Measurements from ENCODE around the gene PDZRN3.

DNA sequence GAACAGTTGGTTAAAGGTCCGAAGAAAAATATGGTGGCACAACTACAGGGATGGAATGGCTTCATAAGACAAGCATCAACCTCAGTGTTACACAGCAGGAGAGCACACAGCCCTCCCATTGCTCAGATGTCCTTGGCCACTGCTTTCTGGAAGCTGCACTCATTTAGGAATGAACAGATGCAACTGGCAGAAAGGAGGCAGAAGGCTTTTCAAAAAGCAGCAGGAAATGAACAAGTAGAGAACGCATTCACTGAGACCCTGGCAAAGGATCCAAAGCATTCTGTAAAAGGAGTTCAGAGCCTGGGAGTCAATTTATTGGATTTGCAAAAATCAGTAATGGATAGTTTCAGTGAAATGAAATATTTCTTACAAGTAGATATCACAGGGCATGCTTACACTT is 101.1 kb downstream of the PDZRN3 start:
- no peak for TF ChIP-seq POLR2A (IDR thresholded peaks at IDR 0.05; ENCODE audit: insufficient read depth in 1 of 2, low read depth in 2 of 2, low read length in 2 of 2)
- no peak for TF ChIP-seq ZNF354B (CRISPR knock-in tag; IDR thresholded peaks at IDR 0.05)
- TF ChIP-seq SUZ12 (IDR thresholded peaks at IDR 0.05; ENCODE audit: low read depth, low read length), result no peak
- no peak for TF ChIP-seq NR2C2 (CRISPR knock-in tag; IDR thresholded peaks at IDR 0.05; ENCODE audit: borderline replicate concordance)
- no peak for TF ChIP-seq FOXP1 (IDR thresholded peaks at IDR 0.05)
- TF ChIP-seq FOXP1 (CRISPR knock-in tag; IDR thresholded peaks at IDR 0.05), result no peak
- TF ChIP-seq JUN (CRISPR knock-in tag; IDR thresholded peaks at IDR 0.05), result no peak
- no peak for TF ChIP-seq ZNF839 (CRISPR knock-in tag; IDR thresholded peaks at IDR 0.05; ENCODE audit: borderline replicate concordance)
- TF ChIP-seq, protein P1, sequence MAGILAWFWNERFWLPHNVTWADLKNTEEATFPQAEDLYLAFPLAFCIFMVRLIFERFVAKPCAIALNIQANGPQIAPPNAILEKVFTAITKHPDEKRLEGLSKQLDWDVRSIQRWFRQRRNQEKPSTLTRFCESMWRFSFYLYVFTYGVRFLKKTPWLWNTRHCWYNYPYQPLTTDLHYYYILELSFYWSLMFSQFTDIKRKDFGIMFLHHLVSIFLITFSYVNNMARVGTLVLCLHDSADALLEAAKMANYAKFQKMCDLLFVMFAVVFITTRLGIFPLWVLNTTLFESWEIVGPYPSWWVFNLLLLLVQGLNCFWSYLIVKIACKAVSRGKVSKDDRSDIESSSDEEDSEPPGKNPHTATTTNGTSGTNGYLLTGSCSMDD (CRISPR knock-in tag; IDR thresholded peaks at IDR 0.05), result no peak
- TF ChIP-seq, protein P2, sequence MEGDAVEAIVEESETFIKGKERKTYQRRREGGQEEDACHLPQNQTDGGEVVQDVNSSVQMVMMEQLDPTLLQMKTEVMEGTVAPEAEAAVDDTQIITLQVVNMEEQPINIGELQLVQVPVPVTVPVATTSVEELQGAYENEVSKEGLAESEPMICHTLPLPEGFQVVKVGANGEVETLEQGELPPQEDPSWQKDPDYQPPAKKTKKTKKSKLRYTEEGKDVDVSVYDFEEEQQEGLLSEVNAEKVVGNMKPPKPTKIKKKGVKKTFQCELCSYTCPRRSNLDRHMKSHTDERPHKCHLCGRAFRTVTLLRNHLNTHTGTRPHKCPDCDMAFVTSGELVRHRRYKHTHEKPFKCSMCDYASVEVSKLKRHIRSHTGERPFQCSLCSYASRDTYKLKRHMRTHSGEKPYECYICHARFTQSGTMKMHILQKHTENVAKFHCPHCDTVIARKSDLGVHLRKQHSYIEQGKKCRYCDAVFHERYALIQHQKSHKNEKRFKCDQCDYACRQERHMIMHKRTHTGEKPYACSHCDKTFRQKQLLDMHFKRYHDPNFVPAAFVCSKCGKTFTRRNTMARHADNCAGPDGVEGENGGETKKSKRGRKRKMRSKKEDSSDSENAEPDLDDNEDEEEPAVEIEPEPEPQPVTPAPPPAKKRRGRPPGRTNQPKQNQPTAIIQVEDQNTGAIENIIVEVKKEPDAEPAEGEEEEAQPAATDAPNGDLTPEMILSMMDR (CRISPR knock-in tag; IDR thresholded peaks at IDR 0.05), result no peak
- no peak for TF ChIP-seq HDAC6 (IDR thresholded peaks at IDR 0.05; ENCODE audit: low read depth, low read length)
- TF ChIP-seq ZNF616 (CRISPR knock-in tag; IDR thresholded peaks at IDR 0.05; ENCODE audit: low read depth), result no peak
- no peak for TF ChIP-seq POLR2AphosphoS2 (IDR thresholded peaks at IDR 0.05; ENCODE audit: low read depth, low read length)

All from HepG2 (cell line).